ENCODE data around the gene MMP17.

DNA sequence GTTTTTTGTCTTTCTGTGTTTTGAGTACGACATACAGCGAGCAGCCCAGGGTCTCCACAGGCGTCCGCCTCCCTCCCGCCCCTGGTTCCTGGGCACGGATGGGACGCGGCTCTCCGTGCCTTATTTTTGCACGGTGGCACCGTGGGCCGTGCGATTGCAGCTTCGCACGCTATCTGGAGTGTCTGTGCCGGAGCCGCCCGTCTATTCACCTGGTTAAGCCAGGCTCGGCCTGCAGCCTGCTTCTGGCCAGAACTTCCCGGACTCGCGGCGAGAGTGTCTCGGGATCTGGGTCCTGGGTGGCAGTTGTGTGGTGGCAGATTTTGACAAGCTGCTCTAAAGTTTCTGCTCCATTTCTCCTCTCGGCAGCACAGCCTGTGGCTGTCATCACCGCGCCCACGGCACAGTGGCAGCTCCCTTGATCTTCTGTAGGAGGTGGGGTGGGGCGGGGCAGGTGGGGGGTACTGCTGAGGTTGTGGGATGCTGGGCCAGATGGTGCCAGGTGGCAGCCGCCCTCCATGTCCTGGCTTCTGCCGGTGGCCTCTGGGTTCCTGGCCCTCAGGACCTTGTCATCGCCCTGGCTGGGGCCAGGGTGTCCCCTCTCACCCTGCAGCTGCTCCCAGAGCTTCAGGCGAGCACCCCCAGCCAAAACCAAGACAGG, 2.9 kb downstream of the MMP17 start:
- TF ChIP-seq, protein P1, sequence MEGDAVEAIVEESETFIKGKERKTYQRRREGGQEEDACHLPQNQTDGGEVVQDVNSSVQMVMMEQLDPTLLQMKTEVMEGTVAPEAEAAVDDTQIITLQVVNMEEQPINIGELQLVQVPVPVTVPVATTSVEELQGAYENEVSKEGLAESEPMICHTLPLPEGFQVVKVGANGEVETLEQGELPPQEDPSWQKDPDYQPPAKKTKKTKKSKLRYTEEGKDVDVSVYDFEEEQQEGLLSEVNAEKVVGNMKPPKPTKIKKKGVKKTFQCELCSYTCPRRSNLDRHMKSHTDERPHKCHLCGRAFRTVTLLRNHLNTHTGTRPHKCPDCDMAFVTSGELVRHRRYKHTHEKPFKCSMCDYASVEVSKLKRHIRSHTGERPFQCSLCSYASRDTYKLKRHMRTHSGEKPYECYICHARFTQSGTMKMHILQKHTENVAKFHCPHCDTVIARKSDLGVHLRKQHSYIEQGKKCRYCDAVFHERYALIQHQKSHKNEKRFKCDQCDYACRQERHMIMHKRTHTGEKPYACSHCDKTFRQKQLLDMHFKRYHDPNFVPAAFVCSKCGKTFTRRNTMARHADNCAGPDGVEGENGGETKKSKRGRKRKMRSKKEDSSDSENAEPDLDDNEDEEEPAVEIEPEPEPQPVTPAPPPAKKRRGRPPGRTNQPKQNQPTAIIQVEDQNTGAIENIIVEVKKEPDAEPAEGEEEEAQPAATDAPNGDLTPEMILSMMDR (conservative IDR thresholded peaks at IDR 0.05 in 1 of 2, IDR thresholded peaks at IDR 0.05 in 1 of 2; ENCODE audit: low read depth in 1 of 2, low read length in 2 of 2), result no peak
- TF ChIP-seq EZH2 (IDR thresholded peaks at IDR 0.05; ENCODE audit: low read length, missing control alignments), result no peak

Data from fibroblast of lung (primary cell).